BE2C (cell line): Measurements from ENCODE around the gene DAGLB.

Experiments used
- DNase-seq: peaks from one replicate; pipeline ENCODE4 v3.0.0-alpha.2; 2020
- H3K27me3 ChIP-seq: fragments of 250-450 bp; sonication (Bioruptor Pico); 2 replicates; pipeline ENCODE4 v1.5.1; 2020; ENCODE audit warnings: mild to moderate bottlenecking
- H3K36me3 ChIP-seq: fragments of 250-450 bp; sonication (Bioruptor Pico); 2 replicates; pipeline ENCODE4 v1.5.1; 2020; ENCODE audit warnings: mild to moderate bottlenecking
- H3K4me1 ChIP-seq: fragments of 250-450 bp; sonication (Bioruptor Pico); 2 replicates; pipeline ENCODE4 v1.5.1; 2020
- H3K4me3 ChIP-seq: 2 replicates; pipeline ENCODE4 v1.5.1; 2011; ENCODE audit warnings: low read depth, low read length
- H3K9me3 ChIP-seq: fragments of 250-450 bp; sonication (Bioruptor Pico); 2 replicates; pipeline ENCODE4 v1.5.1; 2020
- TF ChIP-seq, protein P1 (sequence below): IDR thresholded peaks from 2 replicates; pipeline ENCODE4 v1.5.1; 2012; ENCODE audit warnings: mild to moderate bottlenecking, low read depth, low read length

The DAGLB gene

GRCh38 chr7:6443372-6443941, 4.3 kb downstream of the DAGLB start:
- Histone ChIP-seq H3K4me1 (peaks cover 2% of the 10 kb centered on the region), H3K4me3 (no peak overlapping the region), H3K27me3 (no peaks in the 10 kb centered on the region), H3K36me3 (peaks cover 33% of the 10 kb centered on the region), H3K9me3 (no peaks in the 10 kb centered on the region)
- DNase-seq, result no peak
- TF ChIP-seq, protein P1, sequence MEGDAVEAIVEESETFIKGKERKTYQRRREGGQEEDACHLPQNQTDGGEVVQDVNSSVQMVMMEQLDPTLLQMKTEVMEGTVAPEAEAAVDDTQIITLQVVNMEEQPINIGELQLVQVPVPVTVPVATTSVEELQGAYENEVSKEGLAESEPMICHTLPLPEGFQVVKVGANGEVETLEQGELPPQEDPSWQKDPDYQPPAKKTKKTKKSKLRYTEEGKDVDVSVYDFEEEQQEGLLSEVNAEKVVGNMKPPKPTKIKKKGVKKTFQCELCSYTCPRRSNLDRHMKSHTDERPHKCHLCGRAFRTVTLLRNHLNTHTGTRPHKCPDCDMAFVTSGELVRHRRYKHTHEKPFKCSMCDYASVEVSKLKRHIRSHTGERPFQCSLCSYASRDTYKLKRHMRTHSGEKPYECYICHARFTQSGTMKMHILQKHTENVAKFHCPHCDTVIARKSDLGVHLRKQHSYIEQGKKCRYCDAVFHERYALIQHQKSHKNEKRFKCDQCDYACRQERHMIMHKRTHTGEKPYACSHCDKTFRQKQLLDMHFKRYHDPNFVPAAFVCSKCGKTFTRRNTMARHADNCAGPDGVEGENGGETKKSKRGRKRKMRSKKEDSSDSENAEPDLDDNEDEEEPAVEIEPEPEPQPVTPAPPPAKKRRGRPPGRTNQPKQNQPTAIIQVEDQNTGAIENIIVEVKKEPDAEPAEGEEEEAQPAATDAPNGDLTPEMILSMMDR, result no peak

GRCh38 chr7:6442114-6442513, 5.6 kb downstream of the DAGLB start:
- TF ChIP-seq, protein P1, result no peak
- no peak overlapping the region for H3K4me3 ChIP-seq
- H3K36me3 ChIP-seq, result peaks cover 33% of the 10 kb centered on the region
- peaks cover 2% of the 10 kb centered on the region for H3K4me1 ChIP-seq
- DNase-seq, result no peak
- H3K27me3 ChIP-seq, result no peaks in the 10 kb centered on the region
- no peaks in the 10 kb centered on the region for H3K9me3 ChIP-seq

DNA sequence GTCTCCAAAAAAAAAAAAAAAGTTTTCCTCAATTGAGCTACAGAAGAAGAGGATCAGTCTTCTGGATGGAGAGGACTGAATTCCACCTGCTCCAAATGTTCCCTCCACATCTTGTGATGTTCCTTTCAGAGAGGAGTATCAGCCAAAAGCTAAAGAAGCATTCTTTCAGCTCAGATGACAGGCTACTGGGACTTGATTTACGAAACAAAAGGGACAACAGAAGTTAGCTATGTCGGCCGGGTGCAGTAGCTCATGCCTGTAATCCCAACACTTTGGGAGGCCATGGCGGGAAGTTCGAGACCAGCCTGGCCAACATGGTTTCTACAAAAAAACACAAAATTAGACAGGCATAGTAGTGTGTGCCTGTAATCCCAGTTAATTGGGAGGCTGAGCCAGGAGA, 7.4 kb downstream of the DAGLB start:
- Histone ChIP-seq H3K4me1 (peaks cover 2% of the 10 kb centered on the region), H3K9me3 (no peaks in the 10 kb centered on the region), H3K36me3 (peaks cover 28% of the 10 kb centered on the region), H3K4me3 (no peak overlapping the region), H3K27me3 (no peaks in the 10 kb centered on the region)
- TF ChIP-seq, protein P1, result no peak
- DNase-seq, result no peak

DNA sequence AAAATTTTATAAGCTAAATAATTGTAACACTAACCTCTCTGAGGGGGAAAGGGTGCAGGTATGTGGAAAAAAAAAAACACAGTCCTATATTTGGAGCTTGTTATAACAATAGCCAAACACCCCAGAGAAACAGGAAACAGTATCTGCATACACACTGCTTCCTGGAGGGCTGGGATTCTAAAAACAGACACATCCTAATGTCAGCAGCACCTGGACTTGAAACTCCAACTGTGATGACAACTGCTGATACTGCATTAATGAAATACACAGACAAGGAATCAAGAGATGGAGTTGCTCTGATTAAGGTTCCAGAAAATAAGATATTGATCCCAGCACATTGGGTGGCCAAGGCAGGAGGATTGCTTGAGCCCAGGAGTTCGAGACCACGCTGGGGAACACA, 9.3 kb downstream of the DAGLB start:
- H3K4me1 ChIP-seq, result peaks cover 2% of the 10 kb centered on the region
- H3K27me3 ChIP-seq, result no peaks in the 10 kb centered on the region
- no peak for DNase-seq
- TF ChIP-seq, protein P1, result no peak
- H3K4me3 ChIP-seq, result no peak overlapping the region
- peaks cover 24% of the 10 kb centered on the region for H3K36me3 ChIP-seq
- no peaks in the 10 kb centered on the region for H3K9me3 ChIP-seq

DNA sequence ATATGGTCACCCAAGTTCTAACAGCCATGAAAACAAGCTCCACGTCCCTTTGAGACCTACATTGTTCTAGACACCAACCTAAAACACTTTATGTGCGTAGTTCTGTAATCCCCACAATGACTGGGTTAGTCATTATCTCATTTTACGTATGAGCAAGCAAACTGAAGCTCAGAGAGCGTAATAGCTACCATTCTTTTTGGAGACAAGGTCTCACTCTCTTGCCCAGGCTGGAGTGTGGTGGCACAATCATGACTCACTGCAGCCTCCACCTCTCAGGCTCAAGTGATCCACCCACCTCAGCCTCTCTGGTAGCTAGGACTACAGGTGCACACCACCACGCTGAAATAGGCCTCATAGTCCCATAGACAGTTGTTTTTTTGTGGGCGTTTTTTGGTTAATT, 10.5 kb downstream of the DAGLB start:
- H3K9me3 ChIP-seq, result no peaks in the 10 kb centered on the region
- TF ChIP-seq, protein P1, result no peak
- H3K4me1 ChIP-seq, result peaks cover 2% of the 10 kb centered on the region
- peaks cover 21% of the 10 kb centered on the region for H3K36me3 ChIP-seq
- DNase-seq, result no peak
- no peaks in the 10 kb centered on the region for H3K27me3 ChIP-seq
- H3K4me3 ChIP-seq, result no peak overlapping the region

GRCh38 chr7:6436385-6436685, 11.4 kb downstream of the DAGLB start:
- DNase-seq, result no peak
- Histone ChIP-seq H3K27me3 (no peaks in the 10 kb centered on the region), H3K9me3 (no peaks in the 10 kb centered on the region), H3K4me3 (no peak overlapping the region), H3K36me3 (peaks cover 15% of the 10 kb centered on the region), H3K4me1 (peaks cover 2% of the 10 kb centered on the region)
- TF ChIP-seq, protein P1, result no peak
